H1 (cell line): ENCODE measurements around the gene MEIS2. TPM values are rescaled to one million over a fixed set of nuclear protein-coding genes. Genes with fewer than 3 reads are reported as not detected.

Source experiments
- CTCF ChIA-PET: fragments of 300-600 bp; sonication (Branson Sonifier 250); formaldehyde crosslinking; loops from one replicate; lab custom pipeline; 2021; ENCODE audit not compliant: partially characterized antibody; lab: Charles Lee
- POLR2A ChIA-PET: fragments of 300-600 bp; sonication (Branson Sonifier 250); formaldehyde crosslinking; loops from one replicate; lab custom pipeline; 2021; ENCODE audit warnings: inconsistent platforms; ENCODE audit not compliant: partially characterized antibody; lab: Charles Lee
- DNase-seq, 2 experiments: peaks; one replicate each; pipeline versions ENCODE4 v3.0.0 to v3.0.0-alpha.2; 2010 to 2022; ENCODE audit warnings: low spot score in 2 of 2, low read depth in 1 of 2, mixed read lengths in 1 of 2
- FAIRE-seq: peaks from 2 replicates; lab custom pipeline; 2011; peaks lifted over from hg19 to GRCh38; lab: Jason Lieb, UNC
- H2AFZ ChIP-seq: 2 replicates; pipeline ENCODE4 v1.8.1; 2012; ENCODE audit warnings: low read length, inconsistent platforms
- H2AK5ac ChIP-seq: 2 replicates; pipeline ENCODE4 v1.6.1; 2013; ENCODE audit warnings: low read depth, low read length
- H2BK120ac ChIP-seq: replicated peaks from 2 replicates; pipeline ENCODE3; 2013; ENCODE audit warnings: low read depth, low read length, inconsistent platforms
- H2BK12ac ChIP-seq: 2 replicates; pipeline ENCODE4 v1.6.1; 2013; ENCODE audit warnings: low read depth, low read length
- H2BK15ac ChIP-seq: 2 replicates; pipeline ENCODE4 v1.6.1; 2013; ENCODE audit warnings: low read length
- H2BK20ac ChIP-seq: 2 replicates; pipeline ENCODE4 v1.6.1; 2013; ENCODE audit warnings: low read length
- H2BK5ac ChIP-seq: 2 replicates; pipeline ENCODE4 v1.6.1; 2013; ENCODE audit warnings: low read depth, low read length
- H3K14ac ChIP-seq: 2 replicates; pipeline ENCODE4 v1.6.1; 2013; ENCODE audit warnings: inconsistent platforms; ENCODE audit not compliant: insufficient read length
- H3K18ac ChIP-seq: 2 replicates; pipeline ENCODE4 v1.6.1; 2013; ENCODE audit warnings: low read length; ENCODE audit errors: extremely low read depth
- H3K23ac ChIP-seq: 2 replicates; pipeline ENCODE4 v1.6.1; 2013; ENCODE audit warnings: inconsistent platforms; ENCODE audit not compliant: insufficient read length
- H3K23me2 ChIP-seq: 2 replicates; pipeline ENCODE4 v1.6.1; 2013; ENCODE audit warnings: low read depth, low read length
- H3K27ac ChIP-seq: 2 replicates; pipeline ENCODE4 v1.6.1; 2011; ENCODE audit warnings: low read depth, low read length, inconsistent platforms
- H3K27me3 ChIP-seq, 4 experiments: replicated peaks in 1 of 4; 1 replicate in 1 of 4; 2 replicates in 3 of 4; pipeline versions ENCODE4 v1.6.1 to v1.8.1; 2011 to 2013; ENCODE audit warnings: low read length in 3 of 4, mild to moderate bottlenecking in 3 of 4, inconsistent platforms in 2 of 4, mixed read lengths in 2 of 4, moderate library complexity in 1 of 4; ENCODE audit not compliant: control insufficient read depth in 3 of 4, insufficient read depth in 3 of 4; ENCODE audit errors: extremely low read depth in 1 of 4
- H3K36me3 ChIP-seq, 4 experiments: 2 replicates each; pipeline versions ENCODE4 v1.6.1 to v1.8.1; 2011 to 2013; ENCODE audit warnings: mild to moderate bottlenecking in 4 of 4, low read length in 3 of 4, moderate library complexity in 2 of 4, control low read depth in 1 of 4, inconsistent platforms in 1 of 4; ENCODE audit not compliant: insufficient read depth in 4 of 4, control insufficient read depth in 2 of 4
- H3K4ac ChIP-seq: replicated peaks from 2 replicates; pipeline ENCODE3; 2013; ENCODE audit warnings: low read length, low read depth, mixed read lengths, inconsistent platforms; ENCODE audit not compliant: insufficient read length
- H3K4me1 ChIP-seq, 4 experiments: replicated peaks in 1 of 4; 1 replicate in 1 of 4; 2 replicates in 3 of 4; pipeline versions ENCODE4 v1.6.1 to v1.8.1; 2011 to 2013; ENCODE audit warnings: low read length in 3 of 4, inconsistent platforms in 2 of 4, mixed read lengths in 1 of 4; ENCODE audit not compliant: insufficient read depth in 4 of 4, control insufficient read depth in 3 of 4
- H3K4me2 ChIP-seq, 2 experiments: 2 replicates each; pipeline versions ENCODE4 v1.6.1 to v1.8.1; 2011 to 2013; ENCODE audit warnings: low read depth in 2 of 2, low read length in 2 of 2, control low read depth in 1 of 2, inconsistent platforms in 1 of 2, mild to moderate bottlenecking in 1 of 2; ENCODE audit not compliant: insufficient read depth in 1 of 2
- H3K4me3 ChIP-seq, 4 experiments: fragments of 200-600, 300-600 bp in 1 of 4; sonication (generic), shearing (Covaris generic), sonication (Bioruptor Twin) in 1 of 4; 2 replicates each; pipeline versions ENCODE4 v1.5.1 to v1.8.1; 2011 to 2016; ENCODE audit warnings: low read length in 4 of 4, low read depth in 3 of 4, control low read depth in 2 of 4, inconsistent platforms in 2 of 4, mild to moderate bottlenecking in 2 of 4, mixed read lengths in 1 of 4, moderate library complexity in 1 of 4; ENCODE audit not compliant: insufficient read depth in 2 of 4; ENCODE audit errors: extremely low read depth in 1 of 4
- H3K56ac ChIP-seq: replicated peaks from 2 replicates; pipeline ENCODE3; 2013; ENCODE audit warnings: low read depth, mild to moderate bottlenecking, mixed read lengths, low read length, inconsistent platforms; ENCODE audit not compliant: insufficient read length
- H3K79me1 ChIP-seq: 2 replicates; pipeline ENCODE4 v1.6.1; 2013; ENCODE audit warnings: low read depth, low read length, control low read depth
- H3K79me2 ChIP-seq, 2 experiments: 2 replicates each; pipeline versions ENCODE4 v1.6.1 to v1.8.1; 2012 to 2013; ENCODE audit warnings: low read length in 2 of 2, mild to moderate bottlenecking in 2 of 2, inconsistent platforms in 1 of 2; ENCODE audit not compliant: insufficient read depth in 2 of 2, control insufficient read depth in 1 of 2
- H3K9ac ChIP-seq, 4 experiments: replicated peaks in 1 of 4; 1 replicate in 1 of 4; 2 replicates in 3 of 4; pipeline versions ENCODE4 v1.6.1 to v1.8.1; 2011 to 2013; ENCODE audit warnings: low read depth in 3 of 4, low read length in 3 of 4, control low read depth in 2 of 4, mild to moderate bottlenecking in 2 of 4, moderate library complexity in 2 of 4, inconsistent platforms in 1 of 4; ENCODE audit errors: extremely low read depth in 1 of 4
- H3K9me3 ChIP-seq, 2 experiments: 2 replicates each; pipeline versions ENCODE4 v1.6.1 to v1.8.1; 2012 to 2013; ENCODE audit warnings: mild to moderate bottlenecking in 2 of 2, moderate library complexity in 2 of 2, control low read depth in 1 of 2, inconsistent platforms in 1 of 2, low read depth in 1 of 2, low read length in 1 of 2, mixed read lengths in 1 of 2; ENCODE audit not compliant: insufficient read depth in 2 of 2
- H4K20me1 ChIP-seq, 2 experiments: replicated peaks in 1 of 2; 2 replicates each; pipeline versions ENCODE3 to v1.8.1; 2011 to 2013; ENCODE audit warnings: inconsistent platforms in 2 of 2, low read length in 2 of 2, mild to moderate bottlenecking in 1 of 2; ENCODE audit not compliant: insufficient read depth in 2 of 2, control insufficient read depth in 1 of 2
- H4K5ac ChIP-seq: 2 replicates; pipeline ENCODE4 v1.6.1; 2013; ENCODE audit warnings: low read length, low read depth, mixed read lengths, inconsistent platforms; ENCODE audit not compliant: insufficient read length
- H4K8ac ChIP-seq: 2 replicates; pipeline ENCODE4 v1.8.0; 2013; ENCODE audit warnings: mild to moderate bottlenecking, moderate library complexity, low read length, inconsistent platforms; ENCODE audit not compliant: insufficient read depth; ENCODE audit errors: extremely low read depth
- H4K91ac ChIP-seq: replicated peaks from 2 replicates; pipeline ENCODE3; 2013; ENCODE audit warnings: low read length, mixed read lengths, inconsistent platforms; ENCODE audit not compliant: insufficient read length
- ASH2L ChIP-seq: fragments of 200-600, 300-600 bp; sonication (generic); IDR thresholded peaks from one replicate; pipeline ENCODE4 v1.7.1; 2017; ENCODE audit warnings: low read length
- CEBPB ChIP-seq: IDR thresholded peaks from 2 replicates; pipeline ENCODE4 v1.6.1; 2012; ENCODE audit warnings: low read depth, low read length
- EP300 ChIP-seq, 2 experiments: IDR thresholded peaks; 1 replicate in 1 of 2; 2 replicates in 1 of 2; pipeline ENCODE4 v1.6.1; 2011 to 2012; ENCODE audit warnings: low read depth in 2 of 2, low read length in 2 of 2, mild to moderate bottlenecking in 2 of 2, borderline replicate concordance in 1 of 2, inconsistent platforms in 1 of 2, moderate library complexity in 1 of 2
- GTF2F1 ChIP-seq: IDR thresholded peaks from 2 replicates; pipeline ENCODE4 v1.6.1; 2012; ENCODE audit warnings: low read depth, low read length, improper control_type of control experiment, borderline replicate concordance
- HDAC6 ChIP-seq: IDR thresholded peaks from one replicate; pipeline ENCODE4 v1.7.1; 2012; ENCODE audit warnings: low read depth, mild to moderate bottlenecking, inconsistent platforms, low read length, moderate library complexity
- JUN ChIP-seq: IDR thresholded peaks from 2 replicates; pipeline ENCODE4 v1.6.1; 2011; ENCODE audit warnings: low read depth, mild to moderate bottlenecking, improper control_type of control experiment, low read length
- RAD21 ChIP-seq, 2 experiments: IDR thresholded peaks in 1 of 2; conservative IDR thresholded peaks in 1 of 2; 2 replicates each; pipeline ENCODE4 v1.6.1; 2011; ENCODE audit warnings: low read depth in 2 of 2, low read length in 2 of 2, improper control_type of control experiment in 1 of 2, inconsistent platforms in 1 of 2, mild to moderate bottlenecking in 1 of 2, moderate library complexity in 1 of 2
- WGBS, 2 experiments: shearing (Covaris generic) in 1 of 2; methylation state at CpG; one replicate each; pipeline versions ENCODE4 v1.1.6 to v1.1.7; 2013 to 2015; ENCODE audit warnings: low lambda C conversion rate in 2 of 2, mixed read lengths in 2 of 2, inconsistent platforms in 1 of 2, low coverage in 1 of 2, missing lambda C conversion rate in 1 of 2; ENCODE audit not compliant: insufficient replicate concordance in 2 of 2, insufficient coverage in 1 of 2, insufficient read length in 1 of 2; ENCODE audit errors: extremely low coverage in 1 of 2, missing lambda C conversion rate in 1 of 2; 5-methylcytosine and 5-hydroxymethylcytosine counted together
- polyA plus RNA-seq, 7 experiments: library from polyadenylated mRNA; depleted of rRNA in 3 of 7; stranded (reverse) in 5 of 7; unstranded in 2 of 7; fragments of >200 nt in 5 of 7; fragments of 200-250 nt in 2 of 7; gene quantifications; 1 replicate in 5 of 7; 2 replicates in 1 of 7; 4 replicates in 1 of 7; pipeline versions ENCODE4 v1.2.1 to v1.2.3, GENCODE V29; 2011 to 2013; ENCODE audit warnings: missing spikeins in 2 of 7, mixed read lengths in 2 of 7
- total RNA-seq: library from RNA; stranded (reverse); fragmentation: NEBNext Ultra II Directional; extraction: Animal tissue kit (Norgen Biotek cat#: 25700); gene quantifications from 2 replicates; pipeline ENCODE4 v1.2.1, GENCODE V29; 2021
- TF ChIP-seq, protein P1 (sequence below), 3 experiments: IDR thresholded peaks; 1 replicate in 2 of 3; 2 replicates in 1 of 3; pipeline versions ENCODE4 v1.5.1 to v1.6.1; 2011; ENCODE audit warnings: low read length in 3 of 3, mild to moderate bottlenecking in 3 of 3, inconsistent platforms in 2 of 3, low read depth in 1 of 3, moderate library complexity in 1 of 3; ENCODE audit not compliant: insufficient read depth in 1 of 3; ENCODE audit errors: control extremely low read depth in 1 of 3

MEIS2 gene
- total and polyA plus RNA-seq, 2 of the 8 experiments (the other 6 are each of a cell fraction or from before 2014, with no cell fraction given) = 0.22 to 1.2 TPM

DNA sequence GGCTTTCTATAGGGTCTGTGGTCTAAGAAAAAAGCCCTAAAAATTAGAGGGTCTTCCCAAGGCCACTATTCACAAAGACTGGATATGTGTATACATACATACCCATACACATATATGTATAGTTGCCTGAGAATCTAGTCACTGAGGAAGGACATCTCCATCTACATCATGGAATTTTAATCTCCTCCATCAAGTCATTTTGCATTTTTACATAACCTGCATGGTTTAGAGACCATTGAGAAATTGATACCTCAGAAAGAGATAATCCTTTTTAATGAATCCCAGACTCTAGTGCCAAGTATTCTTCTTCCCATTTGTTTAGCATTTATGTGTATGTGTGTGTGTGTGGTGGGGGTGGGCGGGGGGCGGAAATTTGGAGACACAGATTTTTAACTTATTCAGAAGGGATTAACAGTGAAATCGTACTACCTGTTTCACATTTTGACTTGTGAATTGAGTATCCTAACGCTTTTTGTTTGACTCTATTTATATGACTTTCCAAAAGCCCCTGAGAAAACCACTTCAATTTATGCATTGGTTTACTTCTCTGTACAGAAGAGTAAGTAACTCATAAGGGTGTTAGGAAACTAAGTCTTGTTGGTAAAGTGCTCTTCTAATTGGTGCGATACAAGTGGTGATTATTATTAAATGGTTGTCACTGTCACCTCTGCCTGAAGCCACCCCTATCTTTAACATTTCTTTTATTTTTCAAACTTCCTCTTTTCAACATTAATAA is 166.9 kb downstream of the MEIS2 start:
- Histone ChIP-seq H4K8ac (no peak overlapping the region), H3K36me3 (no peaks in the 10 kb centered on the region), H4K91ac (no peak overlapping the region), H3K23ac (no peak overlapping the region), H3K56ac (no peak overlapping the region), H3K14ac (no peak overlapping the region), H3K79me1 (no peaks in the 10 kb centered on the region), H3K9me3 (no peaks in the 10 kb centered on the region), H3K4me3 (no peak overlapping the region), H3K4ac (no peak overlapping the region), H3K23me2 (no peaks in the 10 kb centered on the region), H4K20me1 (no peaks in the 10 kb centered on the region), H2BK120ac (no peak overlapping the region), H3K27me3 (no peaks in the 10 kb centered on the region), H3K18ac (no peak overlapping the region), H2BK15ac (no peak overlapping the region), H3K4me2 (no peak overlapping the region), H2BK5ac (no peak overlapping the region), H3K79me2 (no peaks in the 10 kb centered on the region), H3K9ac (no peak overlapping the region), H2BK12ac (no peak overlapping the region), H3K4me1 (peaks cover 0 to 2% (median 0%) of the 10 kb centered on the region in 4 experiments; a peak in 1 of 7 replicates), H2AK5ac (no peak overlapping the region), H2BK20ac (no peak overlapping the region), H2AFZ (no peak overlapping the region), H4K5ac (no peak overlapping the region), H3K27ac (no peak overlapping the region)
- FAIRE-seq (no peak), DNase-seq (no peak)
- CTCF ChIA-PET = no interaction called here
- POLR2A ChIA-PET = interaction anchor here (0.6 kb wide), 1 partner anchor 1390 kb away, joined by 3 read pairs; no protein-coding TSS in a partner anchor
- WGBS, 2 experiments = 83% methylated on average over 4 of the region's 5 CpGs; no CpG with 5 or more reads in 1 of the 2 experiments
- TF ChIP-seq RAD21 (IDR thresholded peaks at IDR 0.05 in 1 of 2, conservative IDR thresholded peaks at IDR 0.05 in 1 of 2; ENCODE audit: low read depth in 2 of 2, low read length in 2 of 2) = no peak
- no peak for TF ChIP-seq JUN
- no peak for TF ChIP-seq CEBPB
- no peak for TF ChIP-seq HDAC6
- TF ChIP-seq, protein P1, sequence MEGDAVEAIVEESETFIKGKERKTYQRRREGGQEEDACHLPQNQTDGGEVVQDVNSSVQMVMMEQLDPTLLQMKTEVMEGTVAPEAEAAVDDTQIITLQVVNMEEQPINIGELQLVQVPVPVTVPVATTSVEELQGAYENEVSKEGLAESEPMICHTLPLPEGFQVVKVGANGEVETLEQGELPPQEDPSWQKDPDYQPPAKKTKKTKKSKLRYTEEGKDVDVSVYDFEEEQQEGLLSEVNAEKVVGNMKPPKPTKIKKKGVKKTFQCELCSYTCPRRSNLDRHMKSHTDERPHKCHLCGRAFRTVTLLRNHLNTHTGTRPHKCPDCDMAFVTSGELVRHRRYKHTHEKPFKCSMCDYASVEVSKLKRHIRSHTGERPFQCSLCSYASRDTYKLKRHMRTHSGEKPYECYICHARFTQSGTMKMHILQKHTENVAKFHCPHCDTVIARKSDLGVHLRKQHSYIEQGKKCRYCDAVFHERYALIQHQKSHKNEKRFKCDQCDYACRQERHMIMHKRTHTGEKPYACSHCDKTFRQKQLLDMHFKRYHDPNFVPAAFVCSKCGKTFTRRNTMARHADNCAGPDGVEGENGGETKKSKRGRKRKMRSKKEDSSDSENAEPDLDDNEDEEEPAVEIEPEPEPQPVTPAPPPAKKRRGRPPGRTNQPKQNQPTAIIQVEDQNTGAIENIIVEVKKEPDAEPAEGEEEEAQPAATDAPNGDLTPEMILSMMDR (IDR thresholded peaks at IDR 0.05; ENCODE audit: control extremely low read depth in 1 of 3, insufficient read depth in 1 of 3, low read depth in 1 of 3, low read length in 3 of 3) = no peak
- no peak for TF ChIP-seq EP300 (IDR thresholded peaks at IDR 0.05; ENCODE audit: borderline replicate concordance in 1 of 2, low read depth in 2 of 2, low read length in 2 of 2)
- no peak for TF ChIP-seq ASH2L
- no peak for TF ChIP-seq GTF2F1
